Measurements from ENCODE around the gene ABHD14A. TPM values are rescaled to one million over a fixed set of nuclear protein-coding genes. Genes with fewer than 3 reads are reported as not detected.

Gene ABHD14A
- total RNA-seq, 4 donors from 2014 or later = 20.1 to 52.7 (median 22.6) TPM

DNA sequence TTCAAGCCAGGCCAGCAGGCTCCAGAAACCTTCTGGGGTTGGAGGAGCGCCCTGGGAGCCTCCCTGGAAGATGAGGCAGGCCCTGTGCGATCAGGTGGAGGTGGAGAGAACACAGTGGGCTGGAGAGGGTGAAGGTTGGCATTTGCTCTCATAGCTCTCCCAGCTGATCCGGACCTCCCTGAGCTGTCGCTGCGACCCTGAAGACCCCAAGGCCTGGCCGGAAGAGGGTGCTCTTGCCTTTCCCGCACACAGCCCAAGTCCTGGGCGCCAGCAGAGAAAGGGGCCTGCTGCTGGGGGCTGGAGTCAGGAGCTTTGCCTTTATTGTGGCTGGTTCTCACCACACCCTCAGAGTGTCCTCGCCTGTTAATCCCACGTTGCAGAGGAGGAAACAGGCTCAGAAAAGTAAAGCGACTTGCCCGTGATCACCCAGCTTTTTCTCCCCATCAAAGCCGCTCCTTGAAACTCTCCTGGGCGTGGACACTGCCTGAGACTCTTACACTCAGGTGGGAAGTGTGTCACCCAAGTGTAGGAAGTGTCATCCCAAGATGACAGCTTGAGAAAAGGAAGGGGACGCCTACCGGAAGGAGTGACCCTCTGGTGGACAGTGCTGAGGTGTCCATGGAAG lies 29.4 kb downstream of the ABHD14A start:
- Histone ChIP-seq H3K27ac (peak overlapping the region in 2 of 4 donors; percentile 56 to 67), H3K36me3 (no peaks in the 10 kb centered on the region), H3K4me1 (peaks cover 0 to 33% (median 12%) of the 10 kb centered on the region in 4 donors), H3K9me3 (no peaks in the 10 kb centered on the region), H3K4me3 (no peak overlapping the region), H3K27me3 (no peaks in the 10 kb centered on the region)
- WGBS, 2 donors = 50 to 51% methylated on average over 15 to 16 of the region's 16 CpGs
- TF ChIP-seq, protein P1, sequence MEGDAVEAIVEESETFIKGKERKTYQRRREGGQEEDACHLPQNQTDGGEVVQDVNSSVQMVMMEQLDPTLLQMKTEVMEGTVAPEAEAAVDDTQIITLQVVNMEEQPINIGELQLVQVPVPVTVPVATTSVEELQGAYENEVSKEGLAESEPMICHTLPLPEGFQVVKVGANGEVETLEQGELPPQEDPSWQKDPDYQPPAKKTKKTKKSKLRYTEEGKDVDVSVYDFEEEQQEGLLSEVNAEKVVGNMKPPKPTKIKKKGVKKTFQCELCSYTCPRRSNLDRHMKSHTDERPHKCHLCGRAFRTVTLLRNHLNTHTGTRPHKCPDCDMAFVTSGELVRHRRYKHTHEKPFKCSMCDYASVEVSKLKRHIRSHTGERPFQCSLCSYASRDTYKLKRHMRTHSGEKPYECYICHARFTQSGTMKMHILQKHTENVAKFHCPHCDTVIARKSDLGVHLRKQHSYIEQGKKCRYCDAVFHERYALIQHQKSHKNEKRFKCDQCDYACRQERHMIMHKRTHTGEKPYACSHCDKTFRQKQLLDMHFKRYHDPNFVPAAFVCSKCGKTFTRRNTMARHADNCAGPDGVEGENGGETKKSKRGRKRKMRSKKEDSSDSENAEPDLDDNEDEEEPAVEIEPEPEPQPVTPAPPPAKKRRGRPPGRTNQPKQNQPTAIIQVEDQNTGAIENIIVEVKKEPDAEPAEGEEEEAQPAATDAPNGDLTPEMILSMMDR (IDR thresholded peaks at IDR 0.05) = peak; percentile 26 to 80 (median 62)
- TF ChIP-seq POLR2A (IDR thresholded peaks at IDR 0.05) (no peak), EP300 (IDR thresholded peaks at IDR 0.05) (peak in 1 of 2 donors; percentile 34)
- DNase-seq (ENCODE audit: low spot score in 2 of 2) = no peak

- Histone ChIP-seq H3K4me1 (peaks cover 0 to 33% (median 12%) of the 10 kb centered on the region in 4 donors), H3K36me3 (no peaks in the 10 kb centered on the region), H3K27ac (peak overlapping the region in 2 of 4 donors; percentile 56 to 67), H3K27me3 (no peaks in the 10 kb centered on the region), H3K9me3 (no peaks in the 10 kb centered on the region), H3K4me3 (no peak overlapping the region)
- no peak for TF ChIP-seq POLR2A (IDR thresholded peaks at IDR 0.05)
- TF ChIP-seq EP300 (IDR thresholded peaks at IDR 0.05) = no peak
- TF ChIP-seq, protein P1 (IDR thresholded peaks at IDR 0.05) = no peak
- DNase-seq (ENCODE audit: low spot score in 2 of 2) = no peak
- 90 to 93% methylated on average over 3 to 4 of the region's 4 CpGs for WGBS, 2 donors
These were observed 30.1 kb downstream of the ABHD14A start for GRCh38 chr3:52004906-52005395.

- TF ChIP-seq EP300 (IDR thresholded peaks at IDR 0.05) (no peak), POLR2A (IDR thresholded peaks at IDR 0.05) (no peak)
- TF ChIP-seq, protein P1 (IDR thresholded peaks at IDR 0.05) = no peak
- Histone ChIP-seq H3K9me3 (no peaks in the 10 kb centered on the region), H3K4me1 (peaks cover 0 to 33% (median 12%) of the 10 kb centered on the region in 4 donors), H3K27ac (peak overlapping the region in 2 of 4 donors; percentile 56 to 67), H3K27me3 (no peaks in the 10 kb centered on the region), H3K36me3 (no peaks in the 10 kb centered on the region), H3K4me3 (no peak overlapping the region)
- WGBS, 2 donors = 2 to 4% methylated on average over 6 to 12 of the region's 15 CpGs
- DNase-seq (ENCODE audit: low spot score in 2 of 2) = no peak
These were observed 30.7 kb downstream of the ABHD14A start for GRCh38 chr3:52005571-52005986.

DNA sequence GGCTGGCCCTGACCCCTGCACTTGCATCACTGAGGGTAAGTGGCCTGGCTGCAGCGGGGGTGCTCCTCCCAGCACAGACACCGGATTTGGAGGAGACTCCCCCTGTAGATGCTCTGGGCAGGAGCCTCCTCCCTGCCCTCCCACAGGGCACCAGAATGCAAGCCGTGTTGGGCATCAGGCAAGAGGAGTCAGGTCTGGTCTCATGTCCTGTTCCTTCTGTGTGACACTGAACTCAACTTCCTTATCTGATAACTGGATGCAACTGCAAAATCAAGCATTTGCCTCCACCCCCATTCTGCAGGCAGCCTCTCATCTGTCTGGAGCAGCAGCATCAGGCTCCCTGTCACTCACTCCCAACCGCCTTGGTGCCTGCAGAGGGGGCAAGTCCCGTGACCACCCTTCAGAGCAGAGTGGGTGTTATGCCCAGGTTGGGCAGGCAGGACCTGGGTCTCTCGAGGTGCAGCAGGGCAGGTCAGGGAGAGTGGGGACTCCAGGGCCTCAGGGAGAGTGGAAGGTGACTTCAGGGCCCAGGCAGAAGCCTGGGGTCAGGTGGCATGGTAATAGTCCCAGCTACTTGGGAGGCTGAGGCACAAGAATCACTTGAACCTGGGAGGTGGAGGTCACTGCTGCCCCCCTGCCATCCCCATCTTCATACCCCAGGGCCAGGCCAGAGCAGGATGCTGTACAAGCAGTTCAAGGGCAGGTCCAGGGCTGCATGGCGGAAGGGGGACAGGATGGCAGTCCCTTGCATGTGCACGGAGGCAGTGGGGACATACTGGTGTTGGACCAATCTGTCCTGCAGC lies 31.4 kb downstream of the ABHD14A start:
- Histone ChIP-seq H3K9me3 (no peaks in the 10 kb centered on the region), H3K4me3 (no peak overlapping the region), H3K4me1 (peaks cover 0 to 33% (median 12%) of the 10 kb centered on the region in 4 donors), H3K27ac (peak overlapping the region in 2 of 4 donors; percentile 56 to 67), H3K27me3 (no peaks in the 10 kb centered on the region), H3K36me3 (no peaks in the 10 kb centered on the region)
- WGBS, 2 donors = 47 to 49% methylated on average over 5 to 6 of the region's 8 CpGs
- TF ChIP-seq POLR2A (IDR thresholded peaks at IDR 0.05) (no peak), EP300 (IDR thresholded peaks at IDR 0.05) (no peak)
- TF ChIP-seq, protein P1 (IDR thresholded peaks at IDR 0.05) = no peak
- DNase-seq (ENCODE audit: low spot score in 2 of 2) = no peak

DNA sequence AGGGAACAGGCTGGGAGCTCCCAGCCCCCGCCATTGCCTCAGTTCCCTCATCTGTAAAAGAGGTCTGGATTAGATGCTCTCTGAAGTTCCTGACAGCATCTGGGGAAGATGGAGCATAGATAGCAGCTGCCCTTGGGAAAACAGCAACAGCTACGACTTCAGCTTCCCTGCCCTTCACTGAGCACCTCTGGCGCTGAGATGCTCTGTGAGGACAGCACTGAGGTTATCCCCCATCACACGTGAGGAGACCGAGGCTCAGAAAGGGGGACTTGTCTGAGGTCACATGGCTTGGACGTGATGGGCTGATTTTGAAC lies 31.9 kb downstream of the ABHD14A start:
- H3K36me3 ChIP-seq = no peaks in the 10 kb centered on the region
- H3K27ac ChIP-seq = no peak overlapping the region
- H3K9me3 ChIP-seq = no peaks in the 10 kb centered on the region
- H3K4me1 ChIP-seq = peaks cover 0 to 28% (median 9%) of the 10 kb centered on the region in 4 donors
- TF ChIP-seq POLR2A (IDR thresholded peaks at IDR 0.05) (no peak), EP300 (IDR thresholded peaks at IDR 0.05) (no peak)
- TF ChIP-seq, protein P1 (IDR thresholded peaks at IDR 0.05) = no peak
- H3K4me3 ChIP-seq = no peak overlapping the region
- 82 to 94% methylated on average over 6 of the region's 6 CpGs for WGBS, 2 donors
- H3K27me3 ChIP-seq = no peaks in the 10 kb centered on the region
- no peak for DNase-seq (ENCODE audit: low spot score in 2 of 2)

Data from tibial nerve (tissue), 4 donors.